Thymus (tissue), 14 donors: ENCODE data around the gene ACTL7A. TPM values are rescaled to one million over a fixed set of nuclear protein-coding genes. Genes with fewer than 3 reads are reported as not detected.

Experiments used
- DNase-seq, 9 donors: peaks; one replicate each; pipeline ENCODE4 v3.0.0-alpha.2; 2013; ENCODE audit warnings: low spot score in 9 of 9, low read depth in 6 of 9, missing footprints in 1 of 9
- H3K27ac ChIP-seq, 2 donors: one replicate each; pipeline ENCODE4 v1.5.1; 2013; ENCODE audit warnings: control low read depth in 1 of 2, low read depth in 1 of 2, low read length in 1 of 2, mild to moderate bottlenecking in 1 of 2, moderate library complexity in 1 of 2
- H3K27me3 ChIP-seq, 2 donors: one replicate each; pipeline ENCODE4 v1.5.1; 2013; ENCODE audit warnings: low read length in 1 of 2; ENCODE audit not compliant: control insufficient read depth in 2 of 2, insufficient read depth in 1 of 2
- H3K36me3 ChIP-seq, 2 donors: one replicate each; pipeline ENCODE4 v1.5.1; 2013; ENCODE audit warnings: low read length in 1 of 2, mild to moderate bottlenecking in 1 of 2, moderate library complexity in 1 of 2; ENCODE audit not compliant: control insufficient read depth in 2 of 2, insufficient read depth in 2 of 2
- H3K4me1 ChIP-seq, 2 donors: one replicate each; pipeline ENCODE4 v1.5.1; 2013; ENCODE audit warnings: low read length in 2 of 2; ENCODE audit not compliant: control insufficient read depth in 2 of 2, insufficient read depth in 2 of 2
- H3K4me3 ChIP-seq, 2 donors: one replicate each; pipeline ENCODE4 v1.5.1; 2013; ENCODE audit warnings: low read length in 2 of 2, control low read depth in 1 of 2, mild to moderate bottlenecking in 1 of 2
- H3K9me3 ChIP-seq, 2 donors: one replicate each; pipeline ENCODE4 v1.5.1; 2013; ENCODE audit warnings: low read length in 1 of 2, mild to moderate bottlenecking in 1 of 2; ENCODE audit not compliant: control insufficient read depth in 2 of 2, insufficient read depth in 1 of 2
- WGBS: extraction: QIAGEN DNeasy Blood & Tissue Kit; methylation state at CpG from one replicate; pipeline ENCODE4 v1.1.7; 2013; 5-methylcytosine and 5-hydroxymethylcytosine counted together
- long read RNA-seq, 10 donors: transcript quantifications; one replicate each; lab custom pipeline, GENCODE V29; 2026
- polyA plus RNA-seq: library from polyadenylated mRNA; stranded (reverse); fragments of 200-250 nt; gene quantifications from one replicate; pipeline ENCODE4 v1.2.3, GENCODE V29; 2013
- total RNA-seq: library from RNA; stranded (reverse); fragments of 120-200 nt; gene quantifications from one replicate; pipeline ENCODE4 v1.2.4, GENCODE V29; 2013
- donor health status: healthy.

ACTL7A gene, protein sequence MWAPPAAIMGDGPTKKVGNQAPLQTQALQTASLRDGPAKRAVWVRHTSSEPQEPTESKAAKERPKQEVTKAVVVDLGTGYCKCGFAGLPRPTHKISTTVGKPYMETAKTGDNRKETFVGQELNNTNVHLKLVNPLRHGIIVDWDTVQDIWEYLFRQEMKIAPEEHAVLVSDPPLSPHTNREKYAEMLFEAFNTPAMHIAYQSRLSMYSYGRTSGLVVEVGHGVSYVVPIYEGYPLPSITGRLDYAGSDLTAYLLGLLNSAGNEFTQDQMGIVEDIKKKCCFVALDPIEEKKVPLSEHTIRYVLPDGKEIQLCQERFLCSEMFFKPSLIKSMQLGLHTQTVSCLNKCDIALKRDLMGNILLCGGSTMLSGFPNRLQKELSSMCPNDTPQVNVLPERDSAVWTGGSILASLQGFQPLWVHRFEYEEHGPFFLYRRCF
- total RNA-seq (not detected), polyA plus RNA-seq (not detected)
- long read RNA-seq, donor 1 = 0 reads
- long read RNA-seq, donor 2 = 0 reads
- long read RNA-seq, donor 3 = 0 reads
- long read RNA-seq, donor 4 = 0 reads
- long read RNA-seq, donor 5 = 0 reads
- long read RNA-seq, donor 6 = 0 reads
- long read RNA-seq, donor 7 = 0 reads
- long read RNA-seq, donor 8 = 0 reads
- long read RNA-seq, donor 9 = 0 reads
- long read RNA-seq, donor 10 = 0 reads

- Histone ChIP-seq H3K27ac (no peak within 1 kb of the TSS), H3K4me3 (no peak within 1 kb of the TSS)
- 97% methylated on average over 3 of the region's 3 CpGs for WGBS
Measured at GRCh38 chr9:108861997-108862396, at the start of gene ACTL7A. TSS of gene ACTL7A (plus strand) at chr9:108862266. CDS start at chr9:108862323, 57 bp downstream.

DNA sequence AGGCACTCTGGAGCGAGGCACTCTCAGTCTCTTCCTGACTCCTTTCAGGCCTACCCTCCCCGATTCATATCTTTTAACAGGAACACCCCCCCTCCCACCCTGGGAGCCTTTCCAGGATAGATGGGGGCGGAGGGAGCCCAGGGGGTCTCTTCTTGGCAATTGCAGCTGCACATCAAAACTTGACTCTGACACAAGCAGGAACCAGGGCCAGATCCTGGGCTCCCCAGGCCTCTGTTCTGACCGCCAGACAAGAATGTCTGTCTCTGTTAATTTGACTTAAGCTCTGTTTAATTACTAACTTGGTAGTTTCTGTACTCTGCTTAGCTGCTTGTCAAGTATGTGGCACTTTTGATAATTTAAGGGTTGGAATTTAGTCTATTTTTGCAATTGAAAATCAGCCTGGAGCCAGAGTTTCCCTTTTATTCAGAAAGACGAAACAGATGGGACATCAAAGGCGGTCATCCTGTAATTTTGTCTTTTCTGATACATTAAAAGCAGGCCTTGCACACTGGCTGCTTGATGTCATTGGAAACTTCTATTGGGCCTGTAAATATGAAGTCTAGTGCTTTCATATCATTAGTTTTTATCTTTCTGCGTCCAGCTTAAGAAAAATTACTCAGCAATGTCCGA is 49.6 kb upstream of the ACTL7A start:
- WGBS = 96% methylated on average over 8 of the region's 8 CpGs
- no peaks in the 10 kb centered on the region for H3K27me3 ChIP-seq
- no peaks in the 10 kb centered on the region for H3K4me1 ChIP-seq
- H3K9me3 ChIP-seq = no peaks in the 10 kb centered on the region
- H3K36me3 ChIP-seq = no peaks in the 10 kb centered on the region
- H3K4me3 ChIP-seq = no peak overlapping the region
- DNase-seq = no peak
- H3K27ac ChIP-seq = no peak overlapping the region

More at GRCh38 chr9:108861997-108862396, at the start of gene ACTL7A:
- H3K9me3 ChIP-seq = no peaks in the 10 kb centered on the region
- no peaks in the 10 kb centered on the region for H3K27me3 ChIP-seq
- H3K4me1 ChIP-seq = no peaks in the 10 kb centered on the region
- no peak for DNase-seq
- no peaks in the 10 kb centered on the region for H3K36me3 ChIP-seq

DNA sequence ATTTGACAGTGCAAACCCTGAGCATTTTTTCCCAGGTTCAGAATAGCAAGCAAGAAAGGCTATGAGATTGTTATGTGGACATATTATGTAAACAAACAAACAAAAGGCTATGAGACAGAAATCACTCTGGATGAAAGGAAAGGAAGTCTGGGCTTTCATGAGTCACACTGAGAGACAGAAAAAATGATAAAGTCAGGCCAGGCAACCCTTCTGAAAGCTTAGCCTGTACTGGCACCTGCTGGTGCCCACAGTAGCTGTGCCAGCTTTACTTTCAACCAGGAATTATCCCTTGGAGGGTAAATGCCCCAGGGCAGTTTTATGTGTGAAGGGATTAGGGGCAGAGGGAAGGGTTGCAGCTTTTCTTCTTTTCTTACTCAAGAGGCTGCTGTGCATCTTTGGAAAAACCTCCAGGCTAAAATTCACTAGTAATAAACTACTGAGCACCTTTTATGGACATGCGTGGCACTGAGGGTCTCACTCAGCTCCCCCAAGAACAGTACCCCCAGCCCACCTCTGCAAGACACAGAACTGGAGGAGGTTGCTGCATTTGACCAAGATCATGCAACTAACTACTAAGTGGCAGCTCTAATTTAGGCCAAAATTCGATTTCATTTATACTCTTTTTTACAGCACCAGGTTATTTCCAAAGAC is 48.0 kb upstream of the ACTL7A start:
- Histone ChIP-seq H3K27ac (no peak overlapping the region), H3K4me3 (no peak overlapping the region), H3K27me3 (no peaks in the 10 kb centered on the region), H3K4me1 (no peaks in the 10 kb centered on the region), H3K9me3 (no peaks in the 10 kb centered on the region), H3K36me3 (no peaks in the 10 kb centered on the region)
- peak in 2 of 9 donors; percentile 8 to 28 for DNase-seq
- WGBS = 97% methylated on average over 2 of the region's 2 CpGs

DNA sequence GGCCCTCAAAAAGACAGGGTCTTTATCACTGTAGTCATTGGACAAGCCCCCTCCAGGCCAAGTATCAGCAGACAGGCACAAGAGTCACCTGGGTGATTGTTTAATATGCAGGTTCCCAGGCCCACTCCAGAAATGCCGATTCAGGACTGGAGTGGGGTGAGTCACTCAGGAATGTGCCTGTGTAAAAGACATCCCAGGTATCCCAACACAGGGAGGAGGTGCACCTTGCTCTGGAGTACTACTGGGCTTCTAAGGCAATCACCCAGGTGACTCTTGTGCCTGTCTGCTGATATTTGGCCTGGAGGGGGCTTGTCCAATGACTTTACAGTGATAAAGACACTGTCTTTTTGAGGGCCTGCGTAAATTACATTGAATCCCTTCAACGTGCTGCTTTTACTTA is 46.9 kb upstream of the ACTL7A start:
- no peaks in the 10 kb centered on the region for H3K27me3 ChIP-seq
- no peak for DNase-seq
- no peak overlapping the region for H3K27ac ChIP-seq
- 97% methylated on average over 3 of the region's 3 CpGs for WGBS
- no peak overlapping the region for H3K4me3 ChIP-seq
- no peaks in the 10 kb centered on the region for H3K4me1 ChIP-seq
- no peaks in the 10 kb centered on the region for H3K9me3 ChIP-seq
- no peaks in the 10 kb centered on the region for H3K36me3 ChIP-seq

- H3K27ac ChIP-seq = no peak overlapping the region
- DNase-seq = no peak
- WGBS = 21% methylated on average over 10 of the region's 10 CpGs
- no peaks in the 10 kb centered on the region for H3K4me1 ChIP-seq
- no peak overlapping the region for H3K4me3 ChIP-seq
- no peaks in the 10 kb centered on the region for H3K27me3 ChIP-seq
- H3K36me3 ChIP-seq = no peaks in the 10 kb centered on the region
- H3K9me3 ChIP-seq = no peaks in the 10 kb centered on the region
Measured at GRCh38 chr9:108816037-108816436, 46.0 kb upstream of the ACTL7A start.

- no peak for DNase-seq
- H3K9me3 ChIP-seq = peaks cover 0 to 7% of the 10 kb centered on the region in 2 donors
- H3K4me3 ChIP-seq = no peak overlapping the region
- H3K27ac ChIP-seq = no peak overlapping the region
- no peaks in the 10 kb centered on the region for H3K4me1 ChIP-seq
- WGBS = 98% methylated on average over 3 of the region's 3 CpGs
- no peaks in the 10 kb centered on the region for H3K27me3 ChIP-seq
- no peaks in the 10 kb centered on the region for H3K36me3 ChIP-seq
Measured at GRCh38 chr9:108823829-108824228, 38.2 kb upstream of the ACTL7A start.

- DNase-seq = no peak
- Histone ChIP-seq H3K27ac (no peak overlapping the region), H3K4me1 (no peaks in the 10 kb centered on the region), H3K9me3 (no peaks in the 10 kb centered on the region), H3K27me3 (no peaks in the 10 kb centered on the region), H3K36me3 (no peaks in the 10 kb centered on the region), H3K4me3 (no peak overlapping the region)
- 92% methylated on average over 2 of the region's 2 CpGs for WGBS
Measured at GRCh38 chr9:108830272-108830671, 31.8 kb upstream of the ACTL7A start.

GRCh38 chr9:108831496-108832178 is 30.4 kb upstream of the ACTL7A start:
- Histone ChIP-seq H3K9me3 (no peaks in the 10 kb centered on the region), H3K4me3 (no peak overlapping the region), H3K4me1 (no peaks in the 10 kb centered on the region), H3K36me3 (no peaks in the 10 kb centered on the region), H3K27ac (no peak overlapping the region), H3K27me3 (no peaks in the 10 kb centered on the region)
- no peak for DNase-seq
- 98% methylated on average over 1 of the region's 1 CpG for WGBS
